K562 (cell line): ENCODE data around the gene RSF1. TPM values are rescaled to one million over a fixed set of nuclear protein-coding genes. Genes with fewer than 3 reads are reported as not detected.

ENCODE experiments used
- ASH1L ChIP-seq: fragments of 450-650 bp; IDR thresholded peaks from 2 replicates; pipeline ENCODE4 v1.6.1; 2018; ENCODE audit warnings: borderline replicate concordance, mild to moderate bottlenecking, low read depth; ENCODE audit not compliant: partially characterized antibody
- CHD7 ChIP-seq: fragments of 200-600 bp; sonication (generic); IDR thresholded peaks from one replicate; pipeline ENCODE4 v1.6.1; 2012; ENCODE audit warnings: mild to moderate bottlenecking, low read depth, low read length, inconsistent platforms
- HDAC1 ChIP-seq, 2 experiments: fragments of 450-650 bp; IDR thresholded peaks; 2 replicates each; pipeline ENCODE4 v1.6.1; 2016 to 2017; ENCODE audit warnings: inconsistent platforms in 1 of 2, mild to moderate bottlenecking in 1 of 2, moderate library complexity in 1 of 2
- MLLT1 ChIP-seq, 2 experiments: fragments of 450-650 bp; IDR thresholded peaks; 2 replicates each; pipeline ENCODE4 v1.6.1; 2016
- MNT ChIP-seq, 2 experiments: fragments of 450-650 bp; conservative IDR thresholded peaks; 2 replicates each; pipeline ENCODE4 v1.6.1; 2017; ENCODE audit warnings: mild to moderate bottlenecking in 2 of 2, moderate library complexity in 2 of 2
- SIN3A ChIP-seq, 2 experiments: fragments of 150-350 bp in 1 of 2; IDR thresholded peaks; 2 replicates each; pipeline ENCODE4 v1.6.1; 2011 to 2016; ENCODE audit warnings: borderline replicate concordance in 2 of 2, low read depth in 2 of 2, low read length in 2 of 2, mild to moderate bottlenecking in 2 of 2, moderate library complexity in 2 of 2; ENCODE audit not compliant: control insufficient read depth in 1 of 2
- polyA plus RNA-seq, 8 experiments: library from polyadenylated mRNA; depleted of rRNA in 4 of 8; stranded (reverse) in 5 of 8; unstranded in 3 of 8; fragments of >200 nt; fragmentation: Nextera tagmentation in 2 of 8; fragmentation: Illumina TruSeq in 1 of 8; extraction: Ambion mirVana in 2 of 8; extraction: Trizol in 1 of 8; gene quantifications; 2 replicates each; pipeline versions ENCODE4 v1.2.1 to v1.2.3, GENCODE V29; 2011 to 2014; ENCODE audit warnings: inconsistent platforms in 1 of 8, missing spikeins in 1 of 8
- total RNA-seq, 7 experiments: library from RNA; depleted of rRNA in 6 of 7; stranded (reverse); fragments of >200 nt in 6 of 7; fragmentation: Illumina TruSeq in 2 of 7; extraction: Trizol in 2 of 7; gene quantifications; 2 replicates each; pipeline versions ENCODE4 v1.2.1 to v1.2.3, GENCODE V29; 2011 to 2021; ENCODE audit warnings: low replicate concordance in 1 of 7

The RSF1 gene
- total and polyA plus RNA-seq, 9 of the 15 experiments (the other 6 are each of a cell fraction or from before 2014, with no cell fraction given): 9.7 to 63.6 (median 42.8) TPM

GRCh38 chr11:77636731-77637344 lies 183.7 kb downstream of the RSF1 start (continued):
- peak; percentile 92 for TF ChIP-seq CHD7
- peak in 1 of 2 experiments; percentile 88; a peak in 1 of 4 replicates for TF ChIP-seq SIN3A (IDR thresholded peaks at IDR 0.05; ENCODE audit: borderline replicate concordance in 2 of 2, control insufficient read depth in 1 of 2, low read depth in 2 of 2, low read length in 2 of 2)
- no peak for TF ChIP-seq ASH1L
- TF ChIP-seq MLLT1 (IDR thresholded peaks at IDR 0.05): 0 out of 4 replicates have a peak, but pooled peaks of 1 of the 2 experiments have one; percentile 7
- peak in 1 of 2 experiments; percentile 40; a peak in 1 of 4 replicates for TF ChIP-seq HDAC1 (IDR thresholded peaks at IDR 0.05)
- peak; percentile 62 to 65 for TF ChIP-seq MNT (conservative IDR thresholded peaks at IDR 0.05)
